Measurements from ENCODE around the gene KIF6. TPM values are rescaled to one million over a fixed set of nuclear protein-coding genes. Genes with fewer than 3 reads are reported as not detected.

KIF6 gene
- total RNA-seq, 1 donor from 2014 or later: 1.5 TPM

- Mint-ChIP-seq H3K36me3 (ENCODE audit: low read depth) (no peaks in the 10 kb centered on the region), H3K27me3 (ENCODE audit: low read depth) (no peaks in the 10 kb centered on the region), H3K4me1 (peaks cover 10% of the 10 kb centered on the region), H3K9me3 (peaks cover 9% of the 10 kb centered on the region), H3K27ac (ENCODE audit: unreplicated experiment) (no peak overlapping the region), H3K4me3 (no peak overlapping the region)
- TF ChIP-seq, protein P1, sequence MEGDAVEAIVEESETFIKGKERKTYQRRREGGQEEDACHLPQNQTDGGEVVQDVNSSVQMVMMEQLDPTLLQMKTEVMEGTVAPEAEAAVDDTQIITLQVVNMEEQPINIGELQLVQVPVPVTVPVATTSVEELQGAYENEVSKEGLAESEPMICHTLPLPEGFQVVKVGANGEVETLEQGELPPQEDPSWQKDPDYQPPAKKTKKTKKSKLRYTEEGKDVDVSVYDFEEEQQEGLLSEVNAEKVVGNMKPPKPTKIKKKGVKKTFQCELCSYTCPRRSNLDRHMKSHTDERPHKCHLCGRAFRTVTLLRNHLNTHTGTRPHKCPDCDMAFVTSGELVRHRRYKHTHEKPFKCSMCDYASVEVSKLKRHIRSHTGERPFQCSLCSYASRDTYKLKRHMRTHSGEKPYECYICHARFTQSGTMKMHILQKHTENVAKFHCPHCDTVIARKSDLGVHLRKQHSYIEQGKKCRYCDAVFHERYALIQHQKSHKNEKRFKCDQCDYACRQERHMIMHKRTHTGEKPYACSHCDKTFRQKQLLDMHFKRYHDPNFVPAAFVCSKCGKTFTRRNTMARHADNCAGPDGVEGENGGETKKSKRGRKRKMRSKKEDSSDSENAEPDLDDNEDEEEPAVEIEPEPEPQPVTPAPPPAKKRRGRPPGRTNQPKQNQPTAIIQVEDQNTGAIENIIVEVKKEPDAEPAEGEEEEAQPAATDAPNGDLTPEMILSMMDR (conservative IDR thresholded peaks at IDR 0.05): no peak
- DNase-seq (ENCODE audit: low read depth, low spot score): no peak
Measured at GRCh38 chr6:39432330-39433025, 292.7 kb downstream of the KIF6 start.

- no peak overlapping the region for H3K4me3 Mint-ChIP-seq
- peaks cover 6% of the 10 kb centered on the region for H3K9me3 Mint-ChIP-seq
- TF ChIP-seq, protein P1 (conservative IDR thresholded peaks at IDR 0.05): no peak
- no peaks in the 10 kb centered on the region for H3K27me3 Mint-ChIP-seq (ENCODE audit: low read depth)
- no peak overlapping the region for H3K27ac Mint-ChIP-seq (ENCODE audit: unreplicated experiment)
- peaks cover 14% of the 10 kb centered on the region for H3K4me1 Mint-ChIP-seq
- H3K36me3 Mint-ChIP-seq (ENCODE audit: low read depth): no peaks in the 10 kb centered on the region
- no peak for DNase-seq (ENCODE audit: low read depth, low spot score)
Measured at GRCh38 chr6:39430871-39431523, 294.2 kb downstream of the KIF6 start.

DNA sequence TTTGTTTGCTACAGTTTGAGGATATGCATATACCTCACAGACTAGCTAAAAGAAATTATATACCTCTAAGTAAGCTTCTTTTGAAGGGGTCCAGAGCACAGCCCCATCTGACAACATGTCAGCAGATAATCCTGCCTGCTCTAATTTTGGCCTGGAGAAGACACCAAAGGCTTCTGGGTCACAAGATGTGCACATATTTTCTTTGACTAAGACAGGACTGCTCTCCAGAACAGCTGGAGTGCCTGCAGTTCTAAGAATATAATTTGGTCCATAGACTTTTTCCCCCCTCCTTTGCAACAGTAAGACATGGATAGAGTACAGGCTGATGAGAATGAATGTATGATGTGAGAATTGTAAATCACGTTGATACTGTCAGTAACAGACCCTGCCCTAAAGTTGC is 294.8 kb downstream of the KIF6 start:
- no peaks in the 10 kb centered on the region for H3K36me3 Mint-ChIP-seq (ENCODE audit: low read depth)
- H3K27me3 Mint-ChIP-seq (ENCODE audit: low read depth): no peaks in the 10 kb centered on the region
- DNase-seq (ENCODE audit: low read depth, low spot score): no peak
- H3K27ac Mint-ChIP-seq (ENCODE audit: unreplicated experiment): no peak overlapping the region
- H3K4me3 Mint-ChIP-seq: no peak overlapping the region
- TF ChIP-seq, protein P1 (conservative IDR thresholded peaks at IDR 0.05): no peak
- peaks cover 17% of the 10 kb centered on the region for H3K4me1 Mint-ChIP-seq
- H3K9me3 Mint-ChIP-seq: peaks cover 5% of the 10 kb centered on the region

DNA sequence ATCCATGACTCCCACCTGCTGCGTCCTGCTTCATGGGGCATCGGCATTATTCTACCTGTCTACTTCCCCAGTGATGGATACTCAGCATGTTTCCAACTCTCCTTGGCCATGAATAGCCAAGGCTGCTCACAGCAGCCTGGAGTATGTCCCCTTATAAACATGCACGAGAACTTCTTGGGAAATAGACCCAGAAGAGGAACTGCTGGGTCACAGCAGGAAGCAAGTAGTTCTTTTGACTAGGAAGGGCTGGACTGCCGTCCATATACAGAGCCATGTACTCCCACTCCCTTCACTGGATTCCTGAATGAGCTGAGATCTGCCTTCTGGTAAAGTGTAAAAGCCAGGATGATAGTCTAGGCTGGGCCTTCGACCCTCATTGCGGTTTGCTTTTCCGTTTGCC is 296.4 kb downstream of the KIF6 start:
- no peaks in the 10 kb centered on the region for H3K36me3 Mint-ChIP-seq (ENCODE audit: low read depth)
- H3K9me3 Mint-ChIP-seq: peaks cover 4% of the 10 kb centered on the region
- H3K4me1 Mint-ChIP-seq: peaks cover 17% of the 10 kb centered on the region
- H3K27me3 Mint-ChIP-seq (ENCODE audit: low read depth): no peaks in the 10 kb centered on the region
- H3K27ac Mint-ChIP-seq (ENCODE audit: unreplicated experiment): no peak overlapping the region
- no peak overlapping the region for H3K4me3 Mint-ChIP-seq
- DNase-seq (ENCODE audit: low read depth, low spot score): no peak
- TF ChIP-seq, protein P1 (conservative IDR thresholded peaks at IDR 0.05): no peak

- no peak for DNase-seq (ENCODE audit: low read depth, low spot score)
- Mint-ChIP-seq H3K27ac (ENCODE audit: unreplicated experiment) (no peak overlapping the region), H3K4me1 (peaks cover 17% of the 10 kb centered on the region), H3K36me3 (ENCODE audit: low read depth) (no peaks in the 10 kb centered on the region), H3K4me3 (no peak overlapping the region), H3K9me3 (peaks cover 4% of the 10 kb centered on the region), H3K27me3 (ENCODE audit: low read depth) (no peaks in the 10 kb centered on the region)
- TF ChIP-seq, protein P1 (conservative IDR thresholded peaks at IDR 0.05): no peak
Measured at GRCh38 chr6:39428152-39428551, 297.1 kb downstream of the KIF6 start.
